Loucy (cell line): ENCODE results near the gene PAEP.

Source experiments
- CTCF ChIP-seq: fragments of 200-600 bp; sonication (generic); conservative IDR thresholded peaks from 2 replicates; pipeline ENCODE4 v1.5.1; 2014; ENCODE audit warnings: mild to moderate bottlenecking, antibody characterized with exemption, low read length
- EZH2phosphoT487 ChIP-seq: fragments of 200-600 bp; IDR thresholded peaks from 2 replicates; pipeline ENCODE4 v1.6.1; 2018; ENCODE audit warnings: antibody characterized with exemption, mild to moderate bottlenecking, moderate library complexity, borderline replicate concordance

DNA sequence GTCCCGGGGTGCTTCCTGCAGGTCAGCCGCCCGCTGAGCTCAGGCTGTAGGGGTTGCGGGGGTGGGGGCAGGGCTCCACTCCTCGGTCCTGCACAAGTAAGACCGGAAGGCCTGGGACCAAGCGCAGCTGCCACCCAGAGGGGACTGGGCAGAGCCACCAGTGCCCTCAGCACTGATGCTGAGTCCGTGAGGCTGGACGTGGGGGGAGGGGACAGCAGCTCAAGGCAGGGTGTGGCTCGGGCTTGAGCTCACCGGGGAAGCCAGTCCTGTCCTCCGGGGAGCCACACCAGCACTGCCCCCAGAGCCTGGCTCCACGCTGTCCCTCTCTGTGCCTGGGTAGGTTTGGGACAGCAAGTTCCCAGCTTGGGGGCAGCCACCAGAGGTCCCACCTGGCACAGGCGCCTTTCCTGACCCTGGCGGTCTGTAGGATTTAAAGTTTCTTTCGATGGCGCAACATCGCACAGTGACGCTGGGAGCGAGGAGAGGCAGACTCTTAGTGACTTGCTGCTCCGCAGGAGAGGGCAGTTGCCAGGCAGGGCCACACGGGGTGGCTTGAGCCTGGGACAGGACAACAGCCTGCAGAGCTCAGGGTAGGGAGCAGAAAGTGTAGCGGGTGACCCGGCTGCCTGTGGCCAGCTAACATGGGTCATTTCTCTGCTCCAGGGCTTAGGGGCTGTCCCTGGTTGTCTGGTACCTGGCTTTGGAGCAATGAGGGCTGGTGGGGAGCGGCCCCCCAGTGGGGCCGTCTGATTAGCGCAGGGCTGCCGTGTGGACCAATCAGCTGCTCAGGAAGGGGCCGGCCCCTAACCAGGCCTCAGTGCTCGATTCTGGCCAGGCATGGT is 34.6 kb upstream of the PAEP start:
- no peak for TF ChIP-seq CTCF
- no peak for TF ChIP-seq EZH2phosphoT487
